Epithelial cell of proximal tubule (primary cell): ENCODE results near the gene NRP1. TPM values are rescaled to one million over a fixed set of nuclear protein-coding genes. Genes with fewer than 3 reads are reported as not detected.

Experiments
- DNase-seq: peaks from one replicate; pipeline ENCODE4 v3.0.0-alpha.2; 2011; ENCODE audit warnings: low read depth
- H3K4me3 ChIP-seq: 2 replicates; pipeline ENCODE4 v1.5.1; 2011; ENCODE audit warnings: low read depth, mild to moderate bottlenecking, low read length
- CTCF ChIP-seq: conservative IDR thresholded peaks from 2 replicates; pipeline ENCODE4 v1.5.1; 2012; ENCODE audit warnings: low read depth, mild to moderate bottlenecking, low read length
- total RNA-seq: library from RNA; depleted of rRNA; stranded (reverse); fragments of >200 nt; gene quantifications from 2 replicates; pipeline ENCODE4 v1.2.3, GENCODE V29; 2015

Gene NRP1
- total RNA-seq, 1 donor from 2014 or later, result 62.7 TPM

- TF ChIP-seq CTCF, result no peak
- no peak for DNase-seq
- no peak overlapping the region for H3K4me3 ChIP-seq
These were observed 40.8 kb downstream of the NRP1 start for GRCh38 chr10:33293531-33294170.

DNA sequence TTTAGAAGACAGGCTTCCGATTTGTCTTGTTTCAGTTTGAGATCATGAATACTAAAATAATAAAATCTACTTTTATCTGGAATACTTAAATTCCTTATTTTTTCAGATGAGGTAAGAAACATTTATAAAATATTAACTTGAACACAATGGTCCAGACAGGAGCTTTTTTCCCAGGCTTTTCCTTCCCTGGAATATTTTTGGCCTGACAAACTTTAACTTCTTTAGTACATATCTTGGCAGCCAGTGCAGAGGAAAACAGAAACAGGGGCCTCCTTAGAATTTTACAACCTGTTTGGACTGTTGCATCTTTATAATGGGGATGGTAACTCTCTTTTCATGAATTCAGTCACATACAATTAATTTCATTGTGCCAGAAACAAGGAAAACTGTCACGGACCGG lies 41.4 kb downstream of the NRP1 start:
- DNase-seq, result peak; percentile 47
- H3K4me3 ChIP-seq, result no peak overlapping the region
- no peak for TF ChIP-seq CTCF

GRCh38 chr10:33291053-33291592 lies 43.3 kb downstream of the NRP1 start:
- peak; percentile 61 for DNase-seq
- no peak for TF ChIP-seq CTCF
- H3K4me3 ChIP-seq, result no peak overlapping the region

GRCh38 chr10:33290321-33291052 lies 44.0 kb downstream of the NRP1 start:
- no peak overlapping the region for H3K4me3 ChIP-seq
- TF ChIP-seq CTCF, result peak; percentile 32
- DNase-seq, result no peak

DNA sequence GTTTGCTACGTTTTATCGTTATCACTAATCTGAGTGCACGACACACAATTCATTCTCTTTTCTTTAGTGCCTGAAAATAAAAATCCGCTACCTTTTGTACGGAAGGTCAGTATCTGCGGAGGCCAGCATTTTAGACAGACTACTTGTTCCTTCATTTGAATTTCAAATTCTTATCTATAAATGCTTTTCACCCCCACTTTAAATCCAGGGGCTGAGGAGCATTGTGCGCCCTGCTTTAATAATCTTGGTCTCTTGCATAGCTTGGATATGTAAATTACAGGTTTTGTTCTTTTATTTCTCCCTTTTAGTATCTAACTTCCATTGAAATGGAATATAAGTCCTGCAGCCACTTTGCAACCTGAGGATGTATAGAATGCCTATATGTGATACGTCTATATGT lies 44.7 kb downstream of the NRP1 start:
- H3K4me3 ChIP-seq, result no peak overlapping the region
- TF ChIP-seq CTCF, result no peak
- no peak for DNase-seq

- no peak overlapping the region for H3K4me3 ChIP-seq
- no peak for TF ChIP-seq CTCF
These were observed 46.3 kb downstream of the NRP1 start for GRCh38 chr10:33288127-33288526.

More at GRCh38 chr10:33288127-33288526, 46.3 kb downstream of the NRP1 start:
- DNase-seq, result no peak
